Tibial nerve (tissue), 4 donors: ENCODE measurements around the gene MYG1. TPM values are rescaled to one million over a fixed set of nuclear protein-coding genes. Genes with fewer than 3 reads are reported as not detected.
"Not testable (repeated sequence)": the region's sequence is repeated elsewhere in the genome, so short reads cannot be mapped to it uniquely, and the experiment has no call there.

Source experiments
- DNase-seq, 2 donors: peaks; one replicate each; pipeline ENCODE4 v3.0.0-alpha.2; 2019; ENCODE audit warnings: low spot score in 2 of 2
- H3K27ac ChIP-seq, 4 donors: fragments of 200-600 bp; sonication (generic) in 3 of 4; one replicate each; pipeline ENCODE4 v1.5.1; 2017 to 2019; ENCODE audit warnings: mild to moderate bottlenecking in 1 of 4
- H3K27me3 ChIP-seq, 2 donors: fragments of 200-600 bp; sonication (generic) in 1 of 2; one replicate each; pipeline versions ENCODE4 v1.5.1 to v1.6.0; 2017 to 2019
- H3K36me3 ChIP-seq, 3 donors: fragments of 200-600 bp; sonication (generic); one replicate each; pipeline ENCODE4 v1.5.1; 2018 to 2019
- H3K4me1 ChIP-seq, 4 donors: fragments of 200-600 bp; sonication (generic) in 3 of 4; one replicate each; pipeline ENCODE4 v1.5.1; 2017 to 2019
- H3K4me3 ChIP-seq, 4 donors: fragments of 200-600 bp; sonication (generic) in 3 of 4; one replicate each; pipeline ENCODE4 v1.5.1; 2017 to 2019; ENCODE audit warnings: mild to moderate bottlenecking in 1 of 4, moderate library complexity in 1 of 4
- H3K9me3 ChIP-seq, 4 donors: fragments of 200-600 bp; sonication (generic) in 3 of 4; one replicate each; pipeline ENCODE4 v1.5.1; 2017 to 2019
- EP300 ChIP-seq, 2 donors: sonication (generic); formaldehyde crosslinking; IDR thresholded peaks; one replicate each; pipeline ENCODE4 v1.6.1; 2017; ENCODE audit warnings: antibody characterized with exemption in 2 of 2, mild to moderate bottlenecking in 1 of 2
- POLR2A ChIP-seq, 2 donors: fragments of 450-650 bp; IDR thresholded peaks; one replicate each; pipeline ENCODE4 v1.6.1; 2017; ENCODE audit warnings: antibody characterized with exemption in 2 of 2, mild to moderate bottlenecking in 2 of 2, moderate library complexity in 2 of 2
- WGBS, 2 donors: methylation state at CpG; one replicate each; pipeline ENCODE4 v1.1.5; 2018; 5-methylcytosine and 5-hydroxymethylcytosine counted together
- total RNA-seq, 4 donors: library from RNA; depleted of rRNA; stranded (reverse); fragments of >200 nt; gene quantifications; one replicate each; pipeline ENCODE4 v1.1.0, GENCODE V29; 2016
- TF ChIP-seq, protein P1 (sequence below), 5 experiments: fragments of 200-600 bp in 3 of 5; fragments of 450-650 bp in 2 of 5; sonication (generic) in 3 of 5; IDR thresholded peaks; one replicate each; pipeline ENCODE4 v1.5.1; 2016 to 2019; ENCODE audit warnings: antibody characterized with exemption in 5 of 5, mild to moderate bottlenecking in 3 of 5, moderate library complexity in 2 of 5

MYG1 gene
- total RNA-seq, 4 donors from 2014 or later = 49.2 to 82.8 (median 54.3) TPM

DNA sequence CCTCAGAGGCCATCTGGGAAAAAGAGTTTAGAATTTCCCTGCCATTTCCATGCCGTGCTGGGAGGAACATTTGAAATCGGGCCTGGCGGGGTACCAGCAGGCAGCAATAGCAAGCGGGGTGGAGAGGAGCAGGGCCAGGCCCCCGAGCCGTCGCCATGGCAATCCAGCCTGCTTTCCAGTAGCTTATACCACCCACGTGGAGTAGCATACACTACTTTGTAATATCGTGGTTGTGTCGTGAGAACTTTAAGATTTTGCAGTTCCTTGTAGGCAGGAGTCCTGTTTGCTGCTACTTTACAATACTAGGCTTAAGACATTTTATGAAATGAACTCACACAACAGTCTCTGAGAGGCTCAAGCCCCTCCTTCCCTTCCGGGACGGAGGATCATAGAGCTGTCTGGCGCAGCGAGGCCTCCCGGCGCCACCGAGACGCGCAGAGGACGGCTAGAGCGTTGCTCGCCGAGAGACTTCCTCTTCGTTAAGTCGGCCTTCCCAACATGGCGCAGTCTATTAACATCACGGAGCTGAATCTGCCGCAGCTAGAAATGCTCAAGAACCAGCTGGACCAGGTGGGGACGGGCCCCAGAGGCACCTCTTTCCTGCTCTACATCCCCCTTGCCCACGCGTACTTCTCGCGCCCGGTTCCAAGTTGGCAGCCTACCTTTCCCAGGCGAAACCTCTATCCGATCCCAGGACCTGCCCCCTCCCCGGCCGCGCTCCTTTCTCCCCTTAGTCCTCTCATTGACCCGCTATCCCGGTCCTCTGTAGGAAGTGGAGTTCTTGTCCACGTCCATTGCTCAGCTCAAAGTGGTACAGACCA, 4.2 kb upstream of the MYG1 start, which contains the start of gene PFDN5:
Gene PFDN5 (plus strand): TSS at position 473 of the 821 bp plus-strand sequence. CDS start 26 bp downstream, at position 499.
- peaks cover 0 to 45% (median 32%) of the 10 kb centered on the region in 4 donors for H3K4me1 ChIP-seq
- no peaks in the 10 kb centered on the region for H3K9me3 ChIP-seq
- H3K27ac ChIP-seq = peak within 1 kb of the TSS; percentile 65 to 94 (median 90)
- TF ChIP-seq EP300 (IDR thresholded peaks at IDR 0.05) (peak; percentile 32 to 89), POLR2A (IDR thresholded peaks at IDR 0.05) (peak; percentile 63 to 68)
- TF ChIP-seq, protein P1, sequence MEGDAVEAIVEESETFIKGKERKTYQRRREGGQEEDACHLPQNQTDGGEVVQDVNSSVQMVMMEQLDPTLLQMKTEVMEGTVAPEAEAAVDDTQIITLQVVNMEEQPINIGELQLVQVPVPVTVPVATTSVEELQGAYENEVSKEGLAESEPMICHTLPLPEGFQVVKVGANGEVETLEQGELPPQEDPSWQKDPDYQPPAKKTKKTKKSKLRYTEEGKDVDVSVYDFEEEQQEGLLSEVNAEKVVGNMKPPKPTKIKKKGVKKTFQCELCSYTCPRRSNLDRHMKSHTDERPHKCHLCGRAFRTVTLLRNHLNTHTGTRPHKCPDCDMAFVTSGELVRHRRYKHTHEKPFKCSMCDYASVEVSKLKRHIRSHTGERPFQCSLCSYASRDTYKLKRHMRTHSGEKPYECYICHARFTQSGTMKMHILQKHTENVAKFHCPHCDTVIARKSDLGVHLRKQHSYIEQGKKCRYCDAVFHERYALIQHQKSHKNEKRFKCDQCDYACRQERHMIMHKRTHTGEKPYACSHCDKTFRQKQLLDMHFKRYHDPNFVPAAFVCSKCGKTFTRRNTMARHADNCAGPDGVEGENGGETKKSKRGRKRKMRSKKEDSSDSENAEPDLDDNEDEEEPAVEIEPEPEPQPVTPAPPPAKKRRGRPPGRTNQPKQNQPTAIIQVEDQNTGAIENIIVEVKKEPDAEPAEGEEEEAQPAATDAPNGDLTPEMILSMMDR (IDR thresholded peaks at IDR 0.05) = peak in 2 of 5 experiments; percentile 55 to 67
- H3K27me3 ChIP-seq = no peaks in the 10 kb centered on the region
- H3K36me3 ChIP-seq = peaks cover 0 to 14% (median 7%) of the 10 kb centered on the region in 3 donors
- 1% methylated on average over 42 of the region's 42 CpGs for WGBS, 2 donors
- peak; percentile 64 to 73 for DNase-seq
- peak within 1 kb of the TSS; percentile 59 to 83 (median 68) for H3K4me3 ChIP-seq

DNA sequence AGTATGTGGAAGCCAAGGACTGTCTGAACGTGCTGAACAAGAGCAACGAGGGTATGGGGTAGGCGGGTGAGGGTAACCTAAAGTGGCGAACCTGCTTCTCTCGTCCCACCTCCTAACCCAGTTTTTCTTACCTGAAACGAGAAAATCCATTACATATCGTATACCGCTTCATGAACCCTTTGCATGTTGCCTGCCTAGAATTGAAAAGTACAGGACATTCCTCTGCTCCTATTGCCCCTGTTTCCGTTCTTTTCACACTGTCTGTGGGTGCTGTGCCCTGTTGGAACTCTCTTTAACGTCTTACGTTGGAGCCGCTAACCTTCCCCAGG, 3.6 kb upstream of the MYG1 start:
- Histone ChIP-seq H3K4me1 (peaks cover 0 to 51% (median 38%) of the 10 kb centered on the region in 4 donors), H3K9me3 (no peaks in the 10 kb centered on the region), H3K36me3 (peaks cover 0 to 16% (median 7%) of the 10 kb centered on the region in 3 donors), H3K27me3 (no peaks in the 10 kb centered on the region), H3K4me3 (peak overlapping the region; percentile 59 to 83 (median 68)), H3K27ac (peak overlapping the region; percentile 65 to 94 (median 90))
- DNase-seq = no peak
- WGBS, 2 donors = 3% methylated on average over 12 of the region's 12 CpGs
- TF ChIP-seq, protein P1 (IDR thresholded peaks at IDR 0.05) = no peak
- TF ChIP-seq POLR2A (IDR thresholded peaks at IDR 0.05) = no peak
- no peak for TF ChIP-seq EP300 (IDR thresholded peaks at IDR 0.05)

DNA sequence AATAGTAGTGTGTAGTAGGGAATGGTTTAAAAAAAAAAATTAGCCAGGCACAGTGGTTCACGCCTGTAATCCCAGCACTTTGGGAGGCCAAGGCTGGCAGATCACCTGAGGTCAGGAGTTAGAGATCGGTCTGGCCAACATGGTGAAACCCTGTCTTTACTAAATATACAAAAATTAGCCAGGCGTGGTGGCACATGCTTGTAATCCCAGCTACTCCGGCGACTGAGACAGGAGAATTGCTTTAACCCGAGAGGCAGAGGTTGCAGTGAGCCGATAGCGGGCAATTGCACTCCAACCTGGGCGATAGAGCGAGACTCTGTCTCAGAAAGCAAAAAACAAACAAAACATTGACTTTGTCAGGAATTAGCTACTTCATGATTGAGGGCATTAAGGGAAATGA, 2.4 kb upstream of the MYG1 start:
- H3K4me3 ChIP-seq, H3K27me3 ChIP-seq, DNase-seq, H3K9me3 ChIP-seq: not testable (repeated sequence)
- Histone ChIP-seq H3K27ac (peak overlapping the region in 2 of 4 donors; percentile 6 to 94), H3K4me1 (peaks cover 0 to 63% (median 41%) of the 10 kb centered on the region in 4 donors), H3K36me3 (peaks cover 0 to 28% (median 7%) of the 10 kb centered on the region in 3 donors)
- 91 to 97% methylated on average over 10 of the region's 10 CpGs for WGBS, 2 donors

DNA sequence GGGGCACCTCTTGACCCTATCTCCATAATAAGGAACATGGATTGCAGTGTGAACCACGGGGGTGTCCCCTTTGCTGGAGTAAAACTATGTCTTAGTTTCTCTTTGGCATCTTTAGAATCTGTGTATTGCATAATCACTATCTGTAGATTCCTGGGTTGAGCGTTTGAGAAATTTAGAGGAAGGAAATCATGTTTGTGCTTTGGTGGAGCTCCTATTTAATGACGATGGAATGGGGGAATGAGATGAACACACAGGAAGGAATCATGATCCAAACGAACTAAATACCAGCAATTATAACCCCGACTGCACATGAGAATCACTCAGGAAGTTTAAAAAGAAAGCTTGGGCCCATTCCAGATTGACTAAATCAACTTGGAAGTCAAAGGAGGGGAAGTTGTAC, 1.3 kb upstream of the MYG1 start:
- DNase-seq = no peak
- 56 to 57% methylated on average over 5 of the region's 5 CpGs for WGBS, 2 donors
- H3K9me3 ChIP-seq = no peaks in the 10 kb centered on the region
- H3K4me3 ChIP-seq = no peak overlapping the region
- TF ChIP-seq, protein P1 (IDR thresholded peaks at IDR 0.05) = no peak
- TF ChIP-seq POLR2A (IDR thresholded peaks at IDR 0.05) (no peak), EP300 (IDR thresholded peaks at IDR 0.05) (no peak)
- peaks cover 0 to 74% (median 41%) of the 10 kb centered on the region in 4 donors for H3K4me1 ChIP-seq
- H3K27me3 ChIP-seq = no peaks in the 10 kb centered on the region
- peaks cover 0 to 39% (median 7%) of the 10 kb centered on the region in 3 donors for H3K36me3 ChIP-seq
- peak overlapping the region in 1 of 4 donors; percentile 75 for H3K27ac ChIP-seq

DNA sequence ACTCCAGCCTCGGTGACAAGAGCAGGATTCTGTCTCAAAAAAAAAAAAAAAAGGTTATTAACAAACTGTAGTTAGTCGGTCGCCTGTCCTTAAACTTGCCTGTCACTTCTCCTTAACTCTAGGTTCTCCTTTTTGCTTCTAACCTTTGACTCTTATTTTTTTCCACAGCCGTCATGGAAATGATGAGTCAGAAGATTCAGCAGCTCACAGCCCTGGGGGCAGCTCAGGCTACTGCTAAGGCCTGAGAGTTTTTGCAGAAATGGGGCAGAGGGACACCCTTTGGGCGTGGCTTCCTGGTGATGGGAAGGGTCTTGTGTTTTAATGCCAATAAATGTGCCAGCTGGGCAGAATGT, 418 bp upstream of the MYG1 start:
- WGBS, 2 donors = 45 to 49% methylated on average over 5 of the region's 5 CpGs
- TF ChIP-seq, protein P1 (IDR thresholded peaks at IDR 0.05) = no peak
- TF ChIP-seq POLR2A (IDR thresholded peaks at IDR 0.05) = no peak
- TF ChIP-seq EP300 (IDR thresholded peaks at IDR 0.05) = no peak
- Histone ChIP-seq H3K9me3 (no peaks in the 10 kb centered on the region), H3K27ac (peak overlapping the region in 3 of 4 donors; percentile 66 to 75 (median 71)), H3K4me1 (peaks cover 0 to 78% (median 41%) of the 10 kb centered on the region in 4 donors), H3K27me3 (no peaks in the 10 kb centered on the region), H3K4me3 (peak overlapping the region; percentile 51 to 76 (median 63)), H3K36me3 (peaks cover 0 to 48% (median 7%) of the 10 kb centered on the region in 3 donors)
- peak in 1 of 2 donors; percentile 46 for DNase-seq
